GM23248 (cell line): ENCODE results near the gene GCN1. TPM values are rescaled to one million over a fixed set of nuclear protein-coding genes. Genes with fewer than 3 reads are reported as not detected.

Experiments used
- DNase-seq: peaks from one replicate; pipeline ENCODE4 v3.0.0-alpha.2; 2015
- H2AFZ ChIP-seq: fragments of 200-600 bp; sonication (generic); 2 replicates; pipeline ENCODE4 v1.6.1; 2016; ENCODE audit warnings: antibody characterized with exemption
- H3F3A ChIP-seq: fragments of 200-600 bp; sonication (generic); 2 replicates; pipeline ENCODE4 v1.6.1; 2016; ENCODE audit warnings: mild to moderate bottlenecking, antibody characterized with exemption, mixed run types; ENCODE audit not compliant: insufficient read depth
- H3K27ac ChIP-seq: fragments of 200-600 bp; sonication (generic); 2 replicates; pipeline ENCODE4 v1.5.1; 2016; ENCODE audit warnings: mild to moderate bottlenecking
- H3K27me3 ChIP-seq: fragments of 200-600 bp; sonication (generic); replicated peaks from 2 replicates; pipeline ENCODE4 v1.6.1; 2016; ENCODE audit warnings: mild to moderate bottlenecking; ENCODE audit not compliant: insufficient read depth
- H3K36me3 ChIP-seq: fragments of 200-600 bp; sonication (generic); 2 replicates; pipeline ENCODE4 v1.6.1; 2016; ENCODE audit warnings: low read depth, mild to moderate bottlenecking
- H3K4me1 ChIP-seq: fragments of 200-600 bp; sonication (generic); 2 replicates; pipeline ENCODE4 v1.6.1; 2016; ENCODE audit warnings: mild to moderate bottlenecking; ENCODE audit not compliant: insufficient read depth
- H3K4me2 ChIP-seq: fragments of 200-600 bp; sonication (generic); one replicate; pipeline ENCODE4 v1.6.1; 2016; ENCODE audit warnings: mild to moderate bottlenecking; ENCODE audit not compliant: unreplicated experiment
- H3K4me3 ChIP-seq: fragments of 200-600 bp; sonication (generic); 2 replicates; pipeline ENCODE4 v1.5.1; 2016; ENCODE audit warnings: mild to moderate bottlenecking
- H3K79me2 ChIP-seq: fragments of 200-600 bp; sonication (generic); 2 replicates; pipeline ENCODE4 v1.6.1; 2016; ENCODE audit warnings: mild to moderate bottlenecking; ENCODE audit not compliant: insufficient read depth
- H3K9ac ChIP-seq: fragments of 200-600 bp; sonication (generic); 2 replicates; pipeline ENCODE4 v1.6.1; 2016; ENCODE audit warnings: mild to moderate bottlenecking
- H3K9me2 ChIP-seq: fragments of 200-600 bp; sonication (generic); 2 replicates; pipeline ENCODE4 v1.6.1; 2016; ENCODE audit warnings: mixed run types, mild to moderate bottlenecking, moderate library complexity; ENCODE audit not compliant: insufficient read depth
- H3K9me3 ChIP-seq: fragments of 200-600 bp; sonication (generic); one replicate; pipeline ENCODE4 v1.6.1; 2017; ENCODE audit warnings: low read depth
- H4K20me1 ChIP-seq: fragments of 200-600 bp; sonication (generic); 2 replicates; pipeline ENCODE4 v1.6.0; 2016; ENCODE audit not compliant: insufficient read depth
- EZH2 ChIP-seq: fragments of 200-600 bp; sonication (generic); IDR thresholded peaks from 2 replicates; pipeline ENCODE4 v1.6.1; 2018; ENCODE audit warnings: antibody characterized with exemption, mild to moderate bottlenecking; ENCODE audit not compliant: insufficient read depth, poor library complexity, severe bottlenecking
- EZH2phosphoT487 ChIP-seq: fragments of 200-600 bp; sonication (generic); IDR thresholded peaks from 2 replicates; pipeline ENCODE4 v1.6.1; 2018; ENCODE audit warnings: antibody characterized with exemption, moderate library complexity, mild to moderate bottlenecking, low read depth; ENCODE audit not compliant: insufficient read depth
- WGBS, 2 experiments: methylation state at CpG; one replicate each; pipeline ENCODE4 v1.1.6; 2015 to 2017; ENCODE audit warnings: low lambda C conversion rate in 2 of 2, low coverage in 1 of 2; ENCODE audit errors: missing lambda C conversion rate in 2 of 2; 5-methylcytosine and 5-hydroxymethylcytosine counted together
- in situ Hi-C: fragments of 300-500 bp; cut with MboI; formaldehyde crosslinking; loops from 2 replicates; pipeline ENCODE4 v1.15.0; 2020
- polyA plus RNA-seq: library from polyadenylated mRNA; unstranded; fragments of >200 nt; fragmentation: Nextera tagmentation; extraction: Ambion mirVana; gene quantifications from 2 replicates; pipeline ENCODE4 v1.2.1, GENCODE V29; 2016
- total RNA-seq: library from RNA; depleted of rRNA; stranded (reverse); fragments of >200 nt; shearing (Covaris generic); gene quantifications from 2 replicates; pipeline ENCODE4 v1.2.3, GENCODE V29; 2014

GCN1 gene
- total and polyA plus RNA-seq, 2 experiments from 2014 or later, result 24.2 to 74.8 TPM

DNA sequence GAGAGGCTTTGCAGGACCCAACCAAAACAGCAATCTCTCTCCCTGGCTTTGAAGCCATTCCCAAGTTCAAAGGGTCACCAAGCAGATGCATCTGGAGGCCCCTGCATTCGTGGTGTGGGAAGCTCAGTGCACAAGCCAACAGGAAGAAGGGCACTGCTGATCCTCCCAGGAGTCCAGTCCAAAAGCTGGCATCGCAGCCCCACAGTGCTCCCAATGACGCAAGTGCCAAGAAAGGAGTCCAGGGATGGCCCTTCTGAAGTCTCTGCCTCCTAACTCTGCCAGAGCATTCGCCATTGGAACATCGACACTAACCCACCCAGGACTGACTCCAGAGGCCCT lies 45.9 kb upstream of the GCN1 start:
- Histone ChIP-seq H3K27ac (peak overlapping the region; percentile 23; the same call in 1 of the 2 replicates), H3K27me3 (no peaks in the 10 kb centered on the region), H2AFZ (no peak overlapping the region), H3K79me2 (peaks cover 100% of the 10 kb centered on the region), H3K4me3 (no peak overlapping the region), H3K9me3 (no peaks in the 10 kb centered on the region), H3K9me2 (no peaks in the 10 kb centered on the region), H3K9ac (no peak overlapping the region), H3F3A (peaks cover 49% of the 10 kb centered on the region), H4K20me1 (no peaks in the 10 kb centered on the region), H3K36me3 (no peaks in the 10 kb centered on the region), H3K4me1 (peaks cover 71% of the 10 kb centered on the region), H3K4me2 (no peak overlapping the region)
- no peak for DNase-seq
- in situ Hi-C loops, result no loop called here
- 58 to 77% methylated on average over 4 to 5 of the region's 5 CpGs for WGBS, 2 experiments
- no peak for TF ChIP-seq EZH2phosphoT487
- no peak for TF ChIP-seq EZH2

DNA sequence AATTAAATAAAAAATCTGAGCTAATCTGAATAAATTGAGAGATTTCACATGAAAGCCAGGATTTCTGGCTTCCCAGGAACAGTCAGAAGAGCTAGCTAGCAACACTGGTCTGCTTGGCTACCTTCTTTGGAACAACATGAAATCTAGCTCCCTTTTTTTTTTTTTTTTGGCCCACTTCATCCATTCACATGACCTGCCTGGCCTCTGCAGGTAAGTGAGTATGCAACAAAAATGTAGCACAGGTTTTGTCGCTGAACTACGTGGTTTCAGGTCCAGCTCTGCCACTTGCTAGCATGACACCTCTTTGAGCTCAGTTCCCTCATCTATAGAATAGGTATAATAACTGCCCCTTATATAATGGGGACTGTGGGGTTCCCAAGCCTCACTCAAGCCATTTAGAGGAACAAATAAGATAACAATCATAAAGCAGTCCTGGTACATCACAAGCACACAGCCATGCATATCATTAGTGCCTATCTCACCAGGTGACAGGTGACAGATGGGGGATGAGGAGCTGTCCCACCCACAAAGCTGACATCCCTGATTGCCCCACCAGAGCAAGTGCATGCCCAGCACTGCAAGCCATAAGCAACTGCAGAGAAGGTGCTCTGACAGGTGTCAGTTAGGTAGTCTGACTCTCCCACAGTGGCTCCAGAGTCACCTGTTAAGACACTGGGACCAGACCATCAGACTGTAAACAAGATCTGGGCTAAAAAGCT lies 45.4 kb upstream of the GCN1 start:
- H3K9me2 ChIP-seq, result no peaks in the 10 kb centered on the region
- no peaks in the 10 kb centered on the region for H4K20me1 ChIP-seq
- TF ChIP-seq EZH2 (no peak), EZH2phosphoT487 (no peak)
- no peaks in the 10 kb centered on the region for H3K9me3 ChIP-seq
- peaks cover 97% of the 10 kb centered on the region for H3K79me2 ChIP-seq
- no peak overlapping the region for H3K9ac ChIP-seq
- 81 to 86% methylated on average over 2 of the region's 2 CpGs for WGBS, 2 experiments
- H2AFZ ChIP-seq, result no peak overlapping the region
- H3K27me3 ChIP-seq, result no peaks in the 10 kb centered on the region
- in situ Hi-C loops, result no loop called here
- no peaks in the 10 kb centered on the region for H3K36me3 ChIP-seq
- DNase-seq, result no peak
- H3K4me3 ChIP-seq, result no peak overlapping the region
- H3K27ac ChIP-seq, result 0 out of 2 replicates have a peak overlapping the region, but pooled peaks have one; percentile 23
- H3F3A ChIP-seq, result peaks cover 49% of the 10 kb centered on the region
- H3K4me2 ChIP-seq, result no peak overlapping the region
- peaks cover 71% of the 10 kb centered on the region for H3K4me1 ChIP-seq

DNA sequence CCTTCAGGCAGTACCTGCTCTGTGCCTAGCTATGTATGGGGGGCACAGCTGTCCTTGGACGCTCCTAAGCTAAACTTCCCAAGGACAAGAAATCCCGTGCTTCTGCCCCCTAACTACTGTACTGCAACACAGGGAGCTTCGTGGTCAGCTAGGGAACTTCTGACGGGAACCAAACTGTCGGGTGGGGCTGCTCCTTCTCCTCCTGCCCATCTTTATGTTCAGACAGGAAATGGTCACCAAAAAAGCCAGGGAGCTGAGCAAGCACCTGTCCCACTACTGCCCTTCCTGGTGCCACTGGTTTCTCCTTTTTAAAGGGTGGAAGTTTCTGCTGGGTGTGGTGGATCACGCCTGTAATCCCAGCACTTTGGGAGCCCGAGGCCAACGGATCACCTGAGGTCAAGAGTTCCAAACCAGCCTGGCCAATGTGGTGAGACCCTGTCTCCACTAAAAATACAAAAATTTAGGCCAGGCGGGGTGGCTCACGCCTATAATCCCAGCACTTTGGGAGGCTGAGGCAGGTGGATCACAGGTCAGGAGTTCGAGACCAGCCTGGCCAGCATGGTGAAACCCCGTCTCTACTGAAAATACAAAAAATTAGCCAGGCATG lies 44.4 kb upstream of the GCN1 start:
- no peak for DNase-seq
- TF ChIP-seq EZH2phosphoT487 (no peak), EZH2 (no peak)
- H3K9me3 ChIP-seq, result no peaks in the 10 kb centered on the region
- H2AFZ ChIP-seq, result no peak overlapping the region
- H3K9ac ChIP-seq, result peak overlapping the region; percentile 80
- no peaks in the 10 kb centered on the region for H3K36me3 ChIP-seq
- 78 to 80% methylated on average over 12 of the region's 12 CpGs for WGBS, 2 experiments
- peaks cover 55% of the 10 kb centered on the region for H3F3A ChIP-seq
- H3K79me2 ChIP-seq, result peaks cover 92% of the 10 kb centered on the region
- H3K27me3 ChIP-seq, result no peaks in the 10 kb centered on the region
- no peak overlapping the region for H3K4me3 ChIP-seq
- H3K27ac ChIP-seq, result peak overlapping the region; percentile 98
- peak overlapping the region; percentile 76 for H3K4me2 ChIP-seq
- H4K20me1 ChIP-seq, result no peaks in the 10 kb centered on the region
- peaks cover 77% of the 10 kb centered on the region for H3K4me1 ChIP-seq
- H3K9me2 ChIP-seq, result no peaks in the 10 kb centered on the region
- in situ Hi-C loops, result no loop called here

DNA sequence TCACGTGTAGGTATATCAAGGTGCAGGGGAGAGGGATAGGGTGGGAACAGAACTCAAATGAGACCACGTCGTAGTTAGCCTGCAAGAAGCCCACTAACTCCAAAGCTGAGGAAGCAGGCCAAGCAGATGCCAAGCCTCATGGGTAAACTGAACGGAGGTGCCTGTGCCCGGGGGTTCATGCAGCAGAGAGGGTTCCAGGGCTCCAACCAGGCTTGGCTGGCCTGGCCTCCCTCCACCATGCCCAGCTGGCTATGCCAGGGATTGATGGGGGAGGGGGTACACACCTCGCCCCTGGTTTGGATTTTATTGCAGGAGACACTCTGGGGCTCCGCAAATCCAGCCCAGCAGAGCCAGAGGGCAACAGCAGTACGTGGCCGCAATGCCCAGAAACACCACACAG lies 43.7 kb upstream of the GCN1 start:
- WGBS, 2 experiments, result 25 to 29% methylated on average over 9 of the region's 9 CpGs
- Histone ChIP-seq H3F3A (peaks cover 57% of the 10 kb centered on the region), H3K9me3 (no peaks in the 10 kb centered on the region), H3K27ac (peak overlapping the region; percentile 98), H3K9me2 (no peaks in the 10 kb centered on the region), H3K36me3 (no peaks in the 10 kb centered on the region), H3K9ac (peak overlapping the region; percentile 80), H4K20me1 (no peaks in the 10 kb centered on the region), H3K4me2 (peak overlapping the region; percentile 76), H3K79me2 (peaks cover 92% of the 10 kb centered on the region), H3K4me3 (peak overlapping the region; percentile 35; the same call in 1 of the 2 replicates), H2AFZ (no peak overlapping the region), H3K27me3 (no peaks in the 10 kb centered on the region), H3K4me1 (peaks cover 77% of the 10 kb centered on the region)
- in situ Hi-C loops, result no loop called here
- TF ChIP-seq EZH2phosphoT487, result no peak
- no peak for TF ChIP-seq EZH2
- no peak for DNase-seq
